Neural progenitor cell (in vitro differentiated cells): Measurements from ENCODE around the gene BMP5. TPM values are rescaled to one million over a fixed set of nuclear protein-coding genes. Genes with fewer than 3 reads are reported as not detected.

Experiments
- DNase-seq: peaks from one replicate; pipeline ENCODE4 v3.0.0-alpha.2; 2016; ENCODE audit warnings: low spot score
- H2AFZ ChIP-seq: fragments of 200-600 bp; sonication (generic); replicated peaks from 2 replicates; pipeline ENCODE4 v1.6.1; 2016; ENCODE audit warnings: antibody characterized with exemption
- H3F3A ChIP-seq: fragments of 200-600 bp; sonication (generic); 2 replicates; pipeline ENCODE4 v1.6.1; 2016; ENCODE audit warnings: antibody characterized with exemption, low read depth
- H3K27ac ChIP-seq: fragments of 200-600 bp; sonication (generic); 2 replicates; pipeline ENCODE4 v1.5.1; 2016; ENCODE audit warnings: mild to moderate bottlenecking
- H3K27me3 ChIP-seq: fragments of 200-600 bp; sonication (generic); 2 replicates; pipeline ENCODE4 v1.6.1; 2016; ENCODE audit warnings: mild to moderate bottlenecking, moderate library complexity
- H3K36me3 ChIP-seq: fragments of 200-600 bp; sonication (generic); 2 replicates; pipeline ENCODE4 v1.5.1; 2016
- H3K4me1 ChIP-seq: fragments of 200-600 bp; sonication (generic); 2 replicates; pipeline ENCODE4 v1.6.1; 2016; ENCODE audit warnings: mixed run types
- H3K4me2 ChIP-seq: fragments of 200-600 bp; sonication (generic); 2 replicates; pipeline ENCODE4 v1.6.1; 2016
- H3K4me3 ChIP-seq: fragments of 200-600 bp; sonication (generic); 2 replicates; pipeline ENCODE4 v1.5.1; 2016
- H3K79me2 ChIP-seq: fragments of 200-600 bp; sonication (generic); 2 replicates; pipeline ENCODE4 v1.6.1; 2016; ENCODE audit warnings: low read depth
- H3K9ac ChIP-seq: fragments of 200-600 bp; sonication (generic); 2 replicates; pipeline ENCODE4 v1.6.1; 2016
- H3K9me3 ChIP-seq: fragments of 200-600 bp; sonication (generic); 2 replicates; pipeline ENCODE4 v1.5.1; 2016; ENCODE audit warnings: low read depth
- H4K20me1 ChIP-seq: fragments of 200-600 bp; sonication (generic); 2 replicates; pipeline ENCODE4 v1.6.1; 2016; ENCODE audit warnings: low read depth
- H3K27ac Mint-ChIP-seq: 3 replicates; pipeline ENCODE4 v1.8.0; 2021; ENCODE audit warnings: mixed read lengths
- H3K27me3 Mint-ChIP-seq: 2 replicates; pipeline ENCODE4 v1.8.0; 2022; ENCODE audit warnings: low read depth, mild to moderate bottlenecking, inconsistent platforms, moderate library complexity, mixed read lengths; ENCODE audit not compliant: insufficient read depth
- H3K36me3 Mint-ChIP-seq: 3 replicates; pipeline ENCODE4 v1.8.0; 2021; ENCODE audit warnings: mixed read lengths
- H3K4me1 Mint-ChIP-seq: 3 replicates; pipeline ENCODE4 v1.8.0; 2021; ENCODE audit warnings: mixed read lengths
- H3K4me3 Mint-ChIP-seq: 3 replicates; pipeline ENCODE4 v1.8.0; 2021; ENCODE audit warnings: mild to moderate bottlenecking, moderate library complexity, mixed read lengths
- H3K9me3 Mint-ChIP-seq: 3 replicates; pipeline ENCODE4 v1.8.0; 2020; ENCODE audit warnings: mixed read lengths
- CTCF ChIP-seq: fragments of 200-600 bp; sonication (generic); IDR thresholded peaks from 2 replicates; pipeline ENCODE4 v1.5.1; 2017; ENCODE audit warnings: antibody characterized with exemption, mild to moderate bottlenecking
- EZH2 ChIP-seq: fragments of 200-600 bp; sonication (generic); IDR thresholded peaks from 2 replicates; pipeline ENCODE4 v1.6.1; 2017; ENCODE audit warnings: antibody characterized with exemption, mild to moderate bottlenecking, moderate library complexity
- EZH2phosphoT487 ChIP-seq: fragments of 200-600 bp; sonication (generic); IDR thresholded peaks from 2 replicates; pipeline ENCODE4 v1.6.1; 2017; ENCODE audit warnings: antibody characterized with exemption
- total RNA-seq: library from RNA; depleted of rRNA; stranded (reverse); fragments of >200 nt; gene quantifications from 2 replicates; pipeline ENCODE4 v1.2.3, GENCODE V29; 2015; ENCODE audit warnings: low replicate concordance

BMP5 gene
- total RNA-seq, 1 donor from 2014 or later, result 1.5 TPM

GRCh38 chr6:55774286-55775028, 100.9 kb downstream of the BMP5 start:
- no peaks in the 10 kb centered on the region for H3K4me1 ChIP-seq
- H4K20me1 ChIP-seq, result no peaks in the 10 kb centered on the region
- peaks cover 2% of the 10 kb centered on the region for H3K36me3 Mint-ChIP-seq
- no peak overlapping the region for H3K27ac ChIP-seq
- peaks cover 2% of the 10 kb centered on the region for H3K27me3 Mint-ChIP-seq
- H2AFZ ChIP-seq, result no peak overlapping the region
- no peak overlapping the region for H3K4me2 ChIP-seq
- no peaks in the 10 kb centered on the region for H3F3A ChIP-seq
- no peaks in the 10 kb centered on the region for H3K36me3 ChIP-seq
- no peaks in the 10 kb centered on the region for H3K9me3 ChIP-seq
- H3K4me3 ChIP-seq, result no peak overlapping the region
- H3K9me3 Mint-ChIP-seq, result no peaks in the 10 kb centered on the region
- no peak for DNase-seq
- H3K4me3 Mint-ChIP-seq, result no peak overlapping the region
- H3K27ac Mint-ChIP-seq, result no peak overlapping the region
- no peaks in the 10 kb centered on the region for H3K79me2 ChIP-seq
- no peaks in the 10 kb centered on the region for H3K4me1 Mint-ChIP-seq
- no peak for TF ChIP-seq CTCF
- TF ChIP-seq EZH2, result no peak
- no peak for TF ChIP-seq EZH2phosphoT487
- no peak overlapping the region for H3K9ac ChIP-seq
- H3K27me3 ChIP-seq, result no peaks in the 10 kb centered on the region

GRCh38 chr6:55773620-55774216, 101.7 kb downstream of the BMP5 start:
- TF ChIP-seq EZH2 (no peak), EZH2phosphoT487 (no peak), CTCF (no peak)
- Histone ChIP-seq H3F3A (no peaks in the 10 kb centered on the region), H3K9me3 (no peaks in the 10 kb centered on the region), H3K4me2 (no peak overlapping the region), H3K27me3 (no peaks in the 10 kb centered on the region), H3K79me2 (no peaks in the 10 kb centered on the region), H3K36me3 (no peaks in the 10 kb centered on the region), H3K4me1 (no peaks in the 10 kb centered on the region), H3K9ac (no peak overlapping the region), H4K20me1 (no peaks in the 10 kb centered on the region), H3K27ac (no peak overlapping the region), H2AFZ (no peak overlapping the region), H3K4me3 (no peak overlapping the region)
- Mint-ChIP-seq H3K27me3 (peaks cover 2% of the 10 kb centered on the region), H3K4me3 (no peak overlapping the region), H3K4me1 (no peaks in the 10 kb centered on the region), H3K36me3 (peaks cover 2% of the 10 kb centered on the region), H3K9me3 (no peaks in the 10 kb centered on the region), H3K27ac (no peak overlapping the region)
- DNase-seq, result no peak

- H3K4me1 ChIP-seq, result no peaks in the 10 kb centered on the region
- no peak for DNase-seq
- no peaks in the 10 kb centered on the region for H3K36me3 ChIP-seq
- H3K27ac ChIP-seq, result no peak overlapping the region
- H3K4me3 ChIP-seq, result no peak overlapping the region
- H3F3A ChIP-seq, result no peaks in the 10 kb centered on the region
- no peak for TF ChIP-seq EZH2
- no peaks in the 10 kb centered on the region for H4K20me1 ChIP-seq
- H3K27me3 ChIP-seq, result no peaks in the 10 kb centered on the region
- Mint-ChIP-seq H3K4me1 (no peaks in the 10 kb centered on the region), H3K27me3 (peaks cover 2% of the 10 kb centered on the region), H3K27ac (no peak overlapping the region), H3K4me3 (no peak overlapping the region), H3K36me3 (peaks cover 2% of the 10 kb centered on the region), H3K9me3 (no peaks in the 10 kb centered on the region)
- no peaks in the 10 kb centered on the region for H3K79me2 ChIP-seq
- H3K9ac ChIP-seq, result no peak overlapping the region
- no peak overlapping the region for H2AFZ ChIP-seq
- H3K9me3 ChIP-seq, result no peaks in the 10 kb centered on the region
- H3K4me2 ChIP-seq, result no peak overlapping the region
Observed at GRCh38 chr6:55772730-55773129, 102.7 kb downstream of the BMP5 start.

GRCh38 chr6:55759536-55759935, 115.9 kb downstream of the BMP5 start:
- no peaks in the 10 kb centered on the region for H3K27me3 ChIP-seq
- H3K4me3 ChIP-seq, result no peak overlapping the region
- no peaks in the 10 kb centered on the region for H3F3A ChIP-seq
- H2AFZ ChIP-seq, result no peak overlapping the region
- no peaks in the 10 kb centered on the region for H3K79me2 ChIP-seq
- Mint-ChIP-seq H3K4me1 (no peaks in the 10 kb centered on the region), H3K4me3 (no peak overlapping the region), H3K36me3 (no peaks in the 10 kb centered on the region), H3K27ac (no peak overlapping the region), H3K27me3 (no peaks in the 10 kb centered on the region), H3K9me3 (no peaks in the 10 kb centered on the region)
- H3K9me3 ChIP-seq, result no peaks in the 10 kb centered on the region
- H3K4me2 ChIP-seq, result no peak overlapping the region
- H3K4me1 ChIP-seq, result no peaks in the 10 kb centered on the region
- no peak for DNase-seq
- no peaks in the 10 kb centered on the region for H3K36me3 ChIP-seq
- no peaks in the 10 kb centered on the region for H4K20me1 ChIP-seq
- H3K27ac ChIP-seq, result no peak overlapping the region
- H3K9ac ChIP-seq, result no peak overlapping the region
- TF ChIP-seq CTCF (no peak), EZH2phosphoT487 (no peak), EZH2 (no peak)
